ENCODE results near the gene NDRG3. TPM values are rescaled to one million over a fixed set of nuclear protein-coding genes. Genes with fewer than 3 reads are reported as not detected.
"Not testable (repeated sequence)": the region's sequence is repeated elsewhere in the genome, so short reads cannot be mapped to it uniquely, and the experiment has no call there.

The NDRG3 gene
- total and polyA plus RNA-seq, 8 donors = 5.8 to 91.6 (median 11.9) TPM

DNA sequence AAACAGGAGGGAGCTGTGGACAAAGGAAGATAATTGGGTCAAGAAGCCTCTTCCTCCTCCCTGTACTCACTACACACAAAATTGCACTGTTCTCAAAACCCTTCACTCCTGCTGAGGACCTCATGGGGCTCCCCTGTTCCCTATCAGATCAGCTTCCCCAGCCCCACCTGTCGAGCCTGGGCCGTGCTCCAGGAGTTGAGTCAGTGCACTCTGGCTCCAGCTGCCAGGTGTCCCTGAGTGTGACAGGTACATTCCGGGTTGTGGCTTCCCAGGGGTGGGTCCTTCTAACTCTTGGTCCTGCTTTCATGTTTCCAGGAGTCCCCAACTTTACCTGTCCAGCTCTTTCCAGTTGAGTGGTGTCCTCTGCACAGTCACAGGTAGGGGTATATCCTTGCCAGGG lies 131.9 kb downstream of the NDRG3 start:
- no peak overlapping the region for H3K4me3 ChIP-seq
- H3K27ac ChIP-seq = peak overlapping the region in 1 of 5 donors; percentile 53
- DNase-seq = peak; percentile 24 to 77
- intact Hi-C loops (cut with DNase I; ENCODE audit: low total_unique reads) = no loop called here
- H3K4me1 ChIP-seq = peaks cover 7 to 21% (median 16%) of the 10 kb centered on the region in 4 donors
- H3K27me3 ChIP-seq = no peaks in the 10 kb centered on the region
- no peaks in the 10 kb centered on the region for H3K9me3 ChIP-seq
- WGBS, 5 donors = 17 to 43% (median 39%) methylated on average over 3 of the region's 3 CpGs
- peaks cover 48 to 70% (median 67%) of the 10 kb centered on the region in 4 donors for H3K36me3 ChIP-seq
- TF ChIP-seq POLR2A (IDR thresholded peaks at IDR 0.05) = no peak
- TF ChIP-seq POLR2AphosphoS5 (IDR thresholded peaks at IDR 0.05) = peak in 1 of 3 donors; percentile 19
- no peak for TF ChIP-seq EP300 (IDR thresholded peaks at IDR 0.05)

DNA sequence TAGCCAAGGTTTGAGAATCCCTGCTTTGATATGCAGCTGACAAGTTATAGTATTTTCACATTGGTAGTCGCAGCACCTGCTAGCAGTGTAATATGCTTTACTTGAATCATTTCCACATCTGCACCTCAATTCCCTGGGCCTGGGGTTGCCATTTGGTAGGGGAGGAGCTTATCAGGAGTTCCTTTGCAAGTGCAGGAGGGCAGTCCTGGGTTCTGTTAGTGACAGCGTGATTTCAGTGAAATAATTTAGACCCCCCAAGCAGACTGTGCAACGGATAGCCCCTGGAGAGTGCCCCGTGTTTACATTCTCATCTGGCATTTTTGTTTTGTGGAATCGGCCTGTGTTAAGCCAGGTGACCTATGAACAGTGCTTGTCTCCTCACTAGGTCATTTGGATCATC lies 134.3 kb downstream of the NDRG3 start:
- no peak for TF ChIP-seq POLR2A (IDR thresholded peaks at IDR 0.05)
- TF ChIP-seq EP300 (IDR thresholded peaks at IDR 0.05) = no peak
- no peak for TF ChIP-seq POLR2AphosphoS5 (IDR thresholded peaks at IDR 0.05)
- TF ChIP-seq, protein P1, sequence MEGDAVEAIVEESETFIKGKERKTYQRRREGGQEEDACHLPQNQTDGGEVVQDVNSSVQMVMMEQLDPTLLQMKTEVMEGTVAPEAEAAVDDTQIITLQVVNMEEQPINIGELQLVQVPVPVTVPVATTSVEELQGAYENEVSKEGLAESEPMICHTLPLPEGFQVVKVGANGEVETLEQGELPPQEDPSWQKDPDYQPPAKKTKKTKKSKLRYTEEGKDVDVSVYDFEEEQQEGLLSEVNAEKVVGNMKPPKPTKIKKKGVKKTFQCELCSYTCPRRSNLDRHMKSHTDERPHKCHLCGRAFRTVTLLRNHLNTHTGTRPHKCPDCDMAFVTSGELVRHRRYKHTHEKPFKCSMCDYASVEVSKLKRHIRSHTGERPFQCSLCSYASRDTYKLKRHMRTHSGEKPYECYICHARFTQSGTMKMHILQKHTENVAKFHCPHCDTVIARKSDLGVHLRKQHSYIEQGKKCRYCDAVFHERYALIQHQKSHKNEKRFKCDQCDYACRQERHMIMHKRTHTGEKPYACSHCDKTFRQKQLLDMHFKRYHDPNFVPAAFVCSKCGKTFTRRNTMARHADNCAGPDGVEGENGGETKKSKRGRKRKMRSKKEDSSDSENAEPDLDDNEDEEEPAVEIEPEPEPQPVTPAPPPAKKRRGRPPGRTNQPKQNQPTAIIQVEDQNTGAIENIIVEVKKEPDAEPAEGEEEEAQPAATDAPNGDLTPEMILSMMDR (IDR thresholded peaks at IDR 0.05) = no peak
- no peak overlapping the region for H3K4me3 ChIP-seq
- 72 to 89% (median 80%) methylated on average over 5 of the region's 5 CpGs for WGBS, 5 donors
- DNase-seq = no peak
- no peaks in the 10 kb centered on the region for H3K9me3 ChIP-seq
- no peak overlapping the region for H3K27ac ChIP-seq
- H3K4me1 ChIP-seq = peaks cover 23 to 42% (median 32%) of the 10 kb centered on the region in 4 donors
- peaks cover 60 to 85% (median 82%) of the 10 kb centered on the region in 4 donors for H3K36me3 ChIP-seq
- H3K27me3 ChIP-seq = no peaks in the 10 kb centered on the region
- intact Hi-C loops (cut with DNase I; ENCODE audit: low total_unique reads) = no loop called here

DNA sequence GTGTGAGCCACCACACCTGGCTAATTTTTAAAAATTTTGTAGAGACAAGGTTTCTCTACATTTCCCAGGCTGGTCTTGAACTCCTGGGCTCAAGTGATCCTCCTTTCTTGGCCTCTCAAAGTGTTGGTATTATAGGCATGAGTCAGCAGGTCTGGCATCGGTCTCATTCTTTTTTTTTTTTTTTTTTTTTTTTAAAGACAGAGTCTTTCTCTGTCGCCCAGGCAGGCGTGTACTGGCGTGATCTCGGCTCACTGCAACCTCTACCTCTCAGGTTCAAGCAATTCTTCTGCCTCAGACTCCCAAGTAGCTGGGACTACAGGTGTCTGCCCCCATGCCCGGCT lies 137.5 kb downstream of the NDRG3 start:
- not testable (repeated sequence) for H3K4me3 ChIP-seq, DNase-seq, H3K27me3 ChIP-seq, H3K9me3 ChIP-seq
- Histone ChIP-seq H3K36me3 (peaks cover 48 to 58% (median 58%) of the 10 kb centered on the region in 4 donors), H3K4me1 (peaks cover 21 to 38% (median 30%) of the 10 kb centered on the region in 4 donors), H3K27ac (peak overlapping the region in 3 of 5 donors; percentile 7 to 97 (median 92))
- 77 to 89% (median 84%) methylated on average over 6 of the region's 6 CpGs for WGBS, 5 donors
- intact Hi-C loops (cut with DNase I; ENCODE audit: low total_unique reads) = loop anchor here (10.0 kb wide), 1 partner anchor 54 kb away; no protein-coding TSS in a partner anchor

DNA sequence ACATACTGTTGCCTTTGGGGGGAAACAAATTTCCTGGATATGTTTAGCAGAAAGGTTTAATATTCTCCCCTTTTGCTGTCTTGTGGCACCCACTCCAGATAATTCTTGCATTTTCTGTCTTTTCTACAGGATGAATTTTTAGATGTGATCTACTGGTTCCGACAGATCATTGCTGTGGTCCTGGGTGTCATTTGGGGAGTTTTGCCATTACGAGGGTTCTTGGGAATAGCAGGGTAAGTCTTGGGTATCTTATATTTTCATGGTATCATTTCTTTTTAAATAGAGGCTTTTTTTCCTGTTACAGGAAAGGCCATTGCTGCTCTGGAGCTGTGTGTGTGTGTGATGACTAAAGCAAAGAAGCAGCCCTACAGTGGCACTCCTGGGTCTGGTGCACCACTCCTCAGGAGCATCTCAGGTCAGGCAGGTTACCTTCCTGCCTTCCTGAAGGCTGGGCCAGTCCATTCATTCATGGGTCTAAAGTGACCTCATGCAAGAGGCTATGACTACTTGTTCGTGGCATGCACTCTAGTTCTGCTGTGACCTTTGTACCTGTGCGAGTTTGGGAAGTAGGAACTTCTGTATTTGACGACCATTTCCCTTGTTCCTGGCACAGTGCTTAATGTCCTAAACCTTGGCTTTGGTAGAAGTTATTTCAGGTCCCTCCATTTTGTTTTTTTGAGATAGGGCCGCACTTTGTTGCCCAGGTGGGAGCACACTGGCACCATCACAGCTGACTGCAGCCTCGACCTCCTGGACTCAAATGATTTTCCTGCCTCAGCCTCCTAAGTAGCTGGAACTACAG lies 138.1 kb downstream of the NDRG3 start:
- Histone ChIP-seq H3K27me3 (no peaks in the 10 kb centered on the region), H3K36me3 (peaks cover 47 to 52% (median 52%) of the 10 kb centered on the region in 4 donors), H3K4me1 (peaks cover 21 to 32% (median 26%) of the 10 kb centered on the region in 4 donors), H3K27ac (peak overlapping the region in 3 of 5 donors; percentile 92 to 97 (median 97)), H3K4me3 (peak overlapping the region in 3 of 4 donors; percentile 88 to 94 (median 93)), H3K9me3 (no peaks in the 10 kb centered on the region)
- WGBS, 5 donors = 64 to 79% (median 73%) methylated on average over 7 of the region's 7 CpGs
- intact Hi-C loops (cut with DNase I; ENCODE audit: low total_unique reads) = loop anchor here (10.0 kb wide), 1 partner anchor 53 kb away; no protein-coding TSS in a partner anchor
- TF ChIP-seq EP300 (IDR thresholded peaks at IDR 0.05) (no peak), POLR2A (IDR thresholded peaks at IDR 0.05) (no peak), POLR2AphosphoS5 (IDR thresholded peaks at IDR 0.05) (peak in 1 of 3 donors; percentile 67)
- peak; percentile 34 to 50 for DNase-seq

DNA sequence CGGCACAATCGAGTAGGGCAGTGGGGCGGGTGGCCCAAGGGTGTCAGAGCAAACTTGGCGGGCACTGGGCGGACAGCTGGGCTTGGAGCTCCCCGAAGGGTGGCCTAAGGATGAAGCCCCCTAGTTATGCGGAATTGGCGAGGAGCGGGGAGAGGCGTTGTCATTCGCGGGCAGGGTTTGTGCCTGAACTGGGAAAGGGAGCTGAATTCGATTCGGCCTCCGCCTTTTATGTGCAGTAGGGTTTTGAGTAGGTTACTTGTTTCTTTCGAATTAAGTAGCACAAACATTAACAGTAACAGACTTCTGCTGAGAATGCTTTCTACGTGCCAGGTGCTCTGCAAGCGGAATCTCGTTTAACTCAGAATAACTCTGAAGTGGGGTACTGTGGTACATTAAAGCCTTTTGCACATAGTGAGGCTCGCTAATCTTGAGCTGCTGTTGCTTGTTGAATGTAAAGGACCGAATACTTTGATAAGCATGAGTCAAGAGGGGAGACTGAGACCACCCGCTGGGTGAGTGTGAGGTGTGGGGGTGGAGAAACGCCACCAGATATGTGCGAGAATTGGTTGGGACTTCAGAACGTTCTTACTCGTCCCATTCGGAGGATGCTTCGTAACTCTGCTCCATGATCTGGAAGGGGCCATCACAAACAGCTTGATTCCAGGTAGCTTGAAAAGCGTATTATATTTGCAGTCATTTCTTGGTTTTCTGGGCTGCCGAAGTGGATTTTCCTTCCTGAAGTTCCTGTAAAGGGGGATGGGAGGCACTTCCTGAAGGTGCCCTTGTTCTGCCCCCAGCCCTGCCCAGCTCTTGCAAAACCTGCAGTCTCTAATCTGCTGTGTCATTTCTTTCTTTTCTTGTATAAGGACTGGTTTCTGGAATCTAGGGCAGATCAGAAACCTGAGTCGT lies 139.5 kb downstream of the NDRG3 start:
- TF ChIP-seq EP300 (IDR thresholded peaks at IDR 0.05) (no peak), POLR2AphosphoS5 (IDR thresholded peaks at IDR 0.05) (peak in 1 of 3 donors; percentile 11)
- Histone ChIP-seq H3K27me3 (no peaks in the 10 kb centered on the region), H3K36me3 (peaks cover 34 to 39% (median 38%) of the 10 kb centered on the region in 4 donors), H3K9me3 (no peaks in the 10 kb centered on the region), H3K27ac (peak overlapping the region; percentile 91 to 97 (median 95)), H3K4me1 (peaks cover 21 to 30% (median 24%) of the 10 kb centered on the region in 4 donors), H3K4me3 (peak overlapping the region; percentile 88 to 100 (median 94))
- peak; percentile 35 to 73 for DNase-seq
- 0 to 3% (median 2%) methylated on average over 27 to 31 of the region's 31 CpGs for WGBS, 5 donors
- intact Hi-C loops (cut with DNase I; ENCODE audit: low total_unique reads) = loop anchor here (10.0 kb wide), 1 partner anchor 52 kb away; no protein-coding TSS in a partner anchor
